ENCODE measurements around the gene GGCX. TPM values are rescaled to one million over a fixed set of nuclear protein-coding genes. Genes with fewer than 3 reads are reported as not detected.

The GGCX gene
- total and polyA plus RNA-seq, 2 of the 13 experiments (the other 11 are each of a cell fraction or from before 2014, with no cell fraction given): 72.5 to 103 TPM

DNA sequence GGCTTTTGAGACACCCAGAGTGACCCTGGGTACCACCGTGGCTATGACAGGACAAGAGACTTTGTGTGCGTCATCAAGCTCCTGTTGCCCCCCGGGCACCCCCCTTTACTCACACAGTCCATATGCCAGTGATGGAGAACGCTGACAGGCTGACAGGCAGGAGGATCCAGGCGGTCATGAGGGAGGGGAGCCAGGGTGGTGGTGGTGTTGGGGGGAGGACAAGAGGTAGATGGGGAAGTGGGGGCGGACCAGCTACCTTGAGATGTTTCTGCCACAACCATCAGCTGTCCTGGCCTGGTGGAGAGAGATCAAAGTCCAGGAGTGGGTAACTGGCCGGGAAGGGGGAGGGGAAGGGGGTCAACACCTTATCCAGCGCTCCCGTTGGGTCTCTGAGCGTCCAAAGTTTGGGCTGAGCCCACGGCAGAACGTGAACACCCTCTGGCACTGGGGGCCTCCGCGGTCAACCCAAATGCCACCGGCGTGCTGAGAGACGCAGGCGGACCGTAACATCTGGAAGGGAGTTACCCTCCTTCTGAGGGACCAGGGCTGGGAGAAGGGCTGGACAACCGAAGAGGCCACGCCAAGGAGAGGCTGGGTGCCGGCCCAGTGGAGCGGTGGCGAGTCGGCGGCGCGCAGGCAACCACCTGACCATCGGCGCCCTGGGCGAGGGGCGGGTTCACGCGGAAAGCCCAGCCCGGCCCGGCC, 40.6 kb upstream of the GGCX start (continued):
- TF ChIP-seq ATF7 (IDR thresholded peaks at IDR 0.05): no peak
- TF ChIP-seq ATF7 (CRISPR knock-in tag; IDR thresholded peaks at IDR 0.05): peak; percentile 28; the same call in 1 of the 2 replicates
- TF ChIP-seq POGZ (CRISPR knock-in tag; IDR thresholded peaks at IDR 0.05): peak; percentile 6; the same call in 1 of the 2 replicates
- TF ChIP-seq AKAP8 (CRISPR knock-in tag; IDR thresholded peaks at IDR 0.05): no peak; the same call in 1 of the 2 replicates
- no peak; the same call in 1 of the 2 replicates for TF ChIP-seq PHF20 (CRISPR knock-in tag; IDR thresholded peaks at IDR 0.05)
- TF ChIP-seq ZNF549 (CRISPR knock-in tag; IDR thresholded peaks at IDR 0.05): no peak
- TF ChIP-seq, protein P1, sequence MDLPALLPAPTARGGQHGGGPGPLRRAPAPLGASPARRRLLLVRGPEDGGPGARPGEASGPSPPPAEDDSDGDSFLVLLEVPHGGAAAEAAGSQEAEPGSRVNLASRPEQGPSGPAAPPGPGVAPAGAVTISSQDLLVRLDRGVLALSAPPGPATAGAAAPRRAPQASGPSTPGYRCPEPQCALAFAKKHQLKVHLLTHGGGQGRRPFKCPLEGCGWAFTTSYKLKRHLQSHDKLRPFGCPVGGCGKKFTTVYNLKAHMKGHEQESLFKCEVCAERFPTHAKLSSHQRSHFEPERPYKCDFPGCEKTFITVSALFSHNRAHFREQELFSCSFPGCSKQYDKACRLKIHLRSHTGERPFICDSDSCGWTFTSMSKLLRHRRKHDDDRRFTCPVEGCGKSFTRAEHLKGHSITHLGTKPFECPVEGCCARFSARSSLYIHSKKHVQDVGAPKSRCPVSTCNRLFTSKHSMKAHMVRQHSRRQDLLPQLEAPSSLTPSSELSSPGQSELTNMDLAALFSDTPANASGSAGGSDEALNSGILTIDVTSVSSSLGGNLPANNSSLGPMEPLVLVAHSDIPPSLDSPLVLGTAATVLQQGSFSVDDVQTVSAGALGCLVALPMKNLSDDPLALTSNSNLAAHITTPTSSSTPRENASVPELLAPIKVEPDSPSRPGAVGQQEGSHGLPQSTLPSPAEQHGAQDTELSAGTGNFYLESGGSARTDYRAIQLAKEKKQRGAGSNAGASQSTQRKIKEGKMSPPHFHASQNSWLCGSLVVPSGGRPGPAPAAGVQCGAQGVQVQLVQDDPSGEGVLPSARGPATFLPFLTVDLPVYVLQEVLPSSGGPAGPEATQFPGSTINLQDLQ (CRISPR knock-in tag; IDR thresholded peaks at IDR 0.05): no peak
- TF ChIP-seq ZSCAN30 (CRISPR knock-in tag; IDR thresholded peaks at IDR 0.05): no peak; the same call in 1 of the 2 replicates
- TF ChIP-seq TCF12 (IDR thresholded peaks at IDR 0.05): no peak
- no peak for TF ChIP-seq TCF12 (CRISPR knock-in tag; IDR thresholded peaks at IDR 0.05)
- no peak for TF ChIP-seq ZBTB25 (CRISPR knock-in tag; IDR thresholded peaks at IDR 0.05)
- TF ChIP-seq ZSCAN25 (CRISPR knock-in tag; IDR thresholded peaks at IDR 0.05): peak; percentile 14; the same call in 1 of the 2 replicates
- no peak for TF ChIP-seq POLR2A (IDR thresholded peaks at IDR 0.05; ENCODE audit: insufficient read depth in 1 of 2, low read depth in 2 of 2, low read length in 2 of 2)
- TF ChIP-seq MAFG (CRISPR knock-in tag; IDR thresholded peaks at IDR 0.05): no peak
- no peak for TF ChIP-seq MBD4 (IDR thresholded peaks at IDR 0.05; ENCODE audit: borderline replicate concordance, low read length)
- TF ChIP-seq ZNF766 (CRISPR knock-in tag; IDR thresholded peaks at IDR 0.05; ENCODE audit: borderline replicate concordance): no peak; the same call in 1 of the 2 replicates
- peak; percentile 62; the same call in 1 of the 2 replicates for TF ChIP-seq NFKB2 (CRISPR knock-in tag; IDR thresholded peaks at IDR 0.05; ENCODE audit: borderline replicate concordance)
- no peak for TF ChIP-seq ZNF557 (CRISPR knock-in tag; IDR thresholded peaks at IDR 0.05)
- TF ChIP-seq ZNF616 (CRISPR knock-in tag; IDR thresholded peaks at IDR 0.05; ENCODE audit: low read depth): no peak
- TF ChIP-seq ZNF737 (CRISPR knock-in tag; IDR thresholded peaks at IDR 0.05; ENCODE audit: borderline replicate concordance): no peak
- no peak for TF ChIP-seq ZNF232 (CRISPR knock-in tag; IDR thresholded peaks at IDR 0.05; ENCODE audit: borderline replicate concordance)
- TF ChIP-seq ZNF383 (CRISPR knock-in tag; IDR thresholded peaks at IDR 0.05; ENCODE audit: borderline replicate concordance): no peak
- TF ChIP-seq ZNF674 (CRISPR knock-in tag; IDR thresholded peaks at IDR 0.05; ENCODE audit: low read depth): no peak
- no peak for TF ChIP-seq MAF1 (CRISPR knock-in tag; IDR thresholded peaks at IDR 0.05; ENCODE audit: borderline replicate concordance)
- no peak for TF ChIP-seq RARG (CRISPR knock-in tag; IDR thresholded peaks at IDR 0.05; ENCODE audit: low read depth)
- TF ChIP-seq HINFP (CRISPR knock-in tag; IDR thresholded peaks at IDR 0.05; ENCODE audit: low read depth): no peak
- peak; percentile 19; the same call in 1 of the 2 replicates for TF ChIP-seq JUN (CRISPR knock-in tag; IDR thresholded peaks at IDR 0.05)
- TF ChIP-seq CBFB (CRISPR knock-in tag; IDR thresholded peaks at IDR 0.05): 0 out of 2 replicates have a peak, but pooled peaks have one; percentile 39

Data from HepG2 (cell line).